HG02588 (cell line): ENCODE data around the gene GPR142.

Source experiments
- ATAC-seq: cut with Tn5 transposase; IDR thresholded peaks from one replicate; pipeline ENCODE4 v1.9.1; 2021; ENCODE audit warnings: mild to moderate bottlenecking, moderate library complexity; ENCODE audit not compliant: unreplicated experiment

GPR142 gene

GRCh38 chr17:74368341-74369081, 1.2 kb downstream of the GPR142 start:
- no peak for ATAC-seq

GRCh38 chr17:74369221-74369620, 1.9 kb downstream of the GPR142 start:
- no peak for ATAC-seq

DNA sequence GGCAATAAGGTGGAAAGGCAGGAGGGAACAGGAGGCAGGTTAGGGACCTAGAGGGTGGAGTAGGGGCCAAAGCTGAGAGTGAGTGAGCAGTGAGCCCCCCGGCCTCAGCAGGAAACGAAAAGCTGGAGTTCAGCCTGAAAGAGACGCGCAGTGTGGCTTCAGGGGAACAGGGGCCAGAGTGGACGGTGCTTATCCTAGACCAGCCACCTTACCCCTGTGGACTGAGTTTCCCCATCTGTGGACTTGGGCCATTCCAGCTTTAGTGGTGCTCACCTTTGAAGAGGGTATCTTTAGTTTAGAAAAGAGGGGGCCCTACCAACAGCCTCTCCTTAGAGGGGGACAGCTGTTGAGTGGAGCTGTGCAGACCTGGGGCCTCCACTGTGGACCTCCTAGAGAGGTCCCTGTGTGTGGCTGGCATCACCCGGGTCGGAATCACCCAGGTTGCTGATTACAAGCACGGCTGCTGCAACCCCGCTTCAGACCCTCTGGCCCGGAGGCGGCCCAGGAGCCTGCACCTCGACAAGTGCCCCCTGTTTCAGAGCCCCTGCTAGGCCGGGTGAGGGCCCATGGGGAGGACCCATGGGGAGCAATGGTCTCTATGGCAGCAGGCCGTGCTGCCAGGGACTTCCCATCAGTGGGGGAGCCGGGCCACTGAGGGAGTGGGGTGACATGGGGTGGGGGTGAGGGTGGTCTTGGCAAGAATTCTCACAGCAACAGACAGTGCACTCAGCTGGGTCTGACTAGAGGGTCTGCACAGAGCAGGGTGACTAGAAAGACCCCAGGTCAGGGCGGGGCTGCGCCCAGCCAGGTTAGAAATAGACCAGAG, 2.6 kb downstream of the GPR142 start:
- ATAC-seq = no peak

DNA sequence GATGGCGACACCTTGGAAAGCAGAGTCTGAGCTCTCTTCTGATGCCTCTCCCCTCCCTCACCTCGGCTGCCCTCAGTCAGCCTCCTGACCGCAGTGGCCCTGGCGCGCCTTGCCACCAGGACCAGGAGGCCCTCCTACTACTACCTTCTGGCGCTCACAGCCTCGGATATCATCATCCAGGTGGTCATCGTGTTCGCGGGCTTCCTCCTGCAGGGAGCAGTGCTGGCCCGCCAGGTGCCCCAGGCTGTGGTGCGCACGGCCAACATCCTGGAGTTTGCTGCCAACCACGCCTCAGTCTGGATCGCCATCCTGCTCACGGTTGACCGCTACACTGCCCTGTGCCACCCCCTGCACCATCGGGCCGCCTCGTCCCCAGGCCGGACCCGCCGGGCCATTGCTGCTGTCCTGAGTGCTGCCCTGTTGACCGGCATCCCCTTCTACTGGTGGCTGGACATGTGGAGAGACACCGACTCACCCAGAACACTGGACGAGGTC, 4.4 kb downstream of the GPR142 start:
- ATAC-seq = no peak

GRCh38 chr17:74372426-74372825, 5.1 kb downstream of the GPR142 start:
- ATAC-seq = no peak

DNA sequence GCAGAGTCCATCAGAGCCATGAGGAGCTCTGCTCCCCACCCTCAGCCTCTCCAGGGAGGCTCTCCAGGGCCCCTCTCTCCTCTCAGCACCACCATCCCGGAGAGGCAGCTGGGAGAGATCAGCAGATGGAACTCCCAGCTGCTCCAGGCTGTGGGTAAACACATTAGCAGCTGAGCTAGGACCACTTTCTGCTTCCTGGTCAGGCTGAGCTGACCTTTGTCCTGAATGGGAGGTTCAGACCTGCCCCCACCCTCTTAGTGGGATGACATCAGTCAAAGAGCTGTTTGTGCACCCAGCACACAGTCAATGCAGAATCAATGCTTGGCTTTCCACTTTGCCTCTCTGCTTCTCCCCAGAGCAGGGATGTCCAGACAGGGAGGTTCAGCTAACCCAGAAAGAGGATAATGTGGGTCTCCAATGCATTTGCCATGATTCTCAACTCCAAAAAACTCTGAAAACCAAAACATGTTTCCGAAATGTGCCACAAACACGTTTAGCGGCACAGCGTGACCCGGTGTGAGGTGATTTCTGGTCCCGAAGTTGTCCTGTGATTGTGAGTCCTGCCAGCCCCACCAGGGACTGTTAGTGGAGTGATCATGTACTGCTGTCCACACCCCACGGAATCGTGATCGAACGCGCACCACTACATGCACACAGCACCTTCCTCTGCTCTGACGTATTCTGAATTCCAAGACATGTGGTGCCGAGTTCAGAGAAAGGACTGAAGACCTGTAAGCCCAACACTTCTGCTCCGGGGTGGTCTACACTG, 6.7 kb downstream of the GPR142 start:
- no peak for ATAC-seq

- ATAC-seq = no peak
Observed at GRCh38 chr17:74374858-74375257, 7.6 kb downstream of the GPR142 start.

- ATAC-seq = peak; percentile 63
Observed at GRCh38 chr17:74379495-74380085, 12.3 kb downstream of the GPR142 start.

DNA sequence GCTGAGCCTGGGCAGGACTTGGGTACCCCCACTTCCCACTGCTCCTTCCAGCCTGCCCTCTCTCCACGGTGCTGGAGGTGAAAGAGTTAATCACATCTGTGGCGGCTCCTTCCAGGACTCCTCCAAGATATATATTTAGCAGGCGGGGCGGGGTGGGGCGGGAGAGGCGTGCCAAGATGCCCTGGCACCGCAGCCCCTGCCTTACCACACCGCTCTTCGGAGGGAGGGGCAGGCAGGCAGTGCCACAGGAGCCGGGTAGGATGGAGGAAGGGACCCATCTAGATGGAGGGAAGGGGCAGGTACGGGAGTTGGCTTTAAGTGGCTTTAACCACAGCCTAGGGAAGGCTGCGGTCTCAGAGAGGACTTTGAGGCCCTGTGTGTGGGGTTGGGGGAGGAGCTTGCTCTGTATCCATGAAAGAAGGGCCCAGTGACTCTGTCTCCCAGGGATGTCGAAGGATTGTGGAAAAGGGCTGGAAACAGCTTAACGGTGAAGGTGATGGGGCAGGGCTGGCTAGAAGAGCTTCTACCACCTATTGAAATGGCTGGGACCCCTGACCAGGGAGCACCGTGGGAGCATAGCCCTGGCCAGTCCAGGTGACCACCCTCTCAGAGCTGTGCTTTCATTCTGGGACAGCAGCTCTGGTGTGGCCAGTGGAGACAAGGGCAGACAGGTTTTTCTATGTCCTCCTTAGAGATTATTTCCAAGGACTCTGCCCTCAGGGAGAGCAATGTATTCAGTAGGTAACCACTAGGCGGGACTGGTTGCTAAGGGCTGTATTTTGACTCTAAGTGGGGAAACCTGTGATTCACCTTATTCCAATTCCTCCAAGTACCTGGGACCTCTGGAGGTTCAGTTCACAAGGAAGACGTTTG, 13.0 kb downstream of the GPR142 start:
- no peak for ATAC-seq

DNA sequence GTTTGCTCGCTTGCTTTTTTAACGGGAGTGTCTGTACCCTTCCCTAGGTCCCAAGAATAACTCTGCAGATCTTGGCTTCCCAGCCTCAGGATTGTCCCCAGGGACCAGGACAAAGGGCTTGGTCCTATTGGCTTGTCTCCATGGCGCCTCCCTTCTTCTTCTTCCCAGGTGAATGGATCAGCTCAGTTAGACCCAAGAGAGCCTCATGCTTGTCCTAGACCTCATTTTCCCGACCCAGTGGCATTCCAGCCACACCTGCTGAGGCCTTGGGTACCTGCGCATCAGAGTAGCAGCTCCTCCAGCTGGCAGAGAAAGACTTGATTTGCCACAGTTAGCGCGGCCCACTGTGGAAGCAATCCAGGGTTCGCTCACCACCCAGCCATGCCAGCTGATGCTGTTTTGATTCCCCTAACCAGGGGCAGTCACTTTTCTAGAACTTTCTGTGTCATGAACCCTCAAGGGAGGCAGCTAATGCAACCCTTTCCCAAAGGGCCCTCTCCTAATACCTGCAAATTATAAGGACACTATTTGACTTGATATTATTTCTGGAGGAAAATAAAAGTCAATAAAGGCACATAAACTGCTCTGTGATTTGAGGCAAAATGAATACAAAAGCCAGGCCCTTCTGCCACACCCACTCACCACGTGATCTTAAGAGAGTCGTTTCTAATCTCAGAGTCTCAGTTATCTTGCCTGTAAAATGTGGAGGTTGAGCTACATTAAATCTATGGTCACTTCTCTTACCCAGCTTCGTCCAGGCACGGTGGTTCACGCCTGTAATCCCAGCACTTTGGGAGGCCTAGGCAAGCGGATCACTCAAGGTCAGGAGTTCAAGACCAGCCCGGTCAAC, 13.9 kb downstream of the GPR142 start:
- no peak for ATAC-seq

DNA sequence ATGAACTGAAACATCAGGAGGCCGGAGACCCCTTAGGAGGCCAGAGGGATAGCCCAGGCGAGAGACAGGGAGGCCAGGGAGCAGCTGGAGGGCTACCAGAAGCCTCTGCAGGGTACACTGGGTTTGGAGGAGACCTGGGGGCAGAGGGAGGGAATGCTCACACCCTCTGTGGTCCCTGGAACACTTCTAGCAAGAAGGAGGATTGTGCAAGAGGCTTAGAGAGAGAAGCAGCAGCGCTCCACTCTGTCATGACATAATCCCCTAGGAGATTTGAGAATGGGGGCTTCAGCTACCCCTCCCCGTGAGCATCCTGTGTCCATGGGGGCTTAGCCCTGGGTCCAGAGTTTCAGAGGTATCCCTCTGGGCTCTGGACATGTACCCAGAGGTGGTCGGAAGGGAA, 15.8 kb downstream of the GPR142 start:
- ATAC-seq = no peak

- no peak for ATAC-seq
Observed at GRCh38 chr17:74385201-74385600, 17.9 kb downstream of the GPR142 start.

- no peak for ATAC-seq
Observed at GRCh38 chr17:74386386-74386785, 19.1 kb downstream of the GPR142 start.

DNA sequence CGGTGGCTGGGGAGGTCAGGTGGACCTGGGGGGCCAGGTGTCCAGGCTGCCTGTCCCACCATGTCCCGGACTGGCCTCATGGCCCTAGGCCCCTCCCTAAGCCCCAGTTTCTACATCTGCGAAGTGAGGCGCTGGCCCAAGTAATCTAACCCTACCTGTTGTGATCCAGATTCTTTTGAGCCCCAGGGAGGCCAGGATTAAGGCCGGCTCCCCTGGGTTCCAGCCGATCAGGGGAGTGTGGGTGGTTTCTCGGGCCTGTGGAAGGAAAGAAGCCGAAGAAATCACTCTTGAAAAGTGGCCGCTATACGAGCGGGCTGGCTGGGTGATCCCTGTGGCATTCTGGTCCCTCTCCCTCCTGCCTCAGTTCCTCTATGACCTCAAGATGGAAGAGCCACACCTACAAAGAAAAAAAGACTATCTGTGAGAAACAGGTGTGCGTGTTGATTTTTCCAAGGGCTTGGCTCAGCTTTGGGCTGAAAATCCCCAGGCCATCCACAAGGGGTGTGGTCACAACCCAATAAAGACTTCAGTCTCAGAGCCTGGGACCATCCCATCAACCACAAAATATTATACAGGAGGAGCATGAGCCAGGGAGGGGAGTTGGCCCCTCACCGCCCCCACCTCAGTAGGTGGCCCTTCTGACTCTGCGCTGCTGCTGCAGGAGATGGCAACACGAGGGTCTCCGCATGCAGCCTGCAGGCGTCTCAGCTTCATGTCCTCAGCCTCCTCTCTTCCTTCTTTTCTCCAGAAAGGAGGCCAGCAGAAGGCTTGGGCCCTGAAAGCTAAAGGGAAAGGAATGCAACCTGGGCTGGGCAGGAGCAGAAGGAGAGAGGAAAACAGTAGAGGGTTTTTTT, 20.3 kb downstream of the GPR142 start:
- no peak for ATAC-seq

- ATAC-seq = no peak
Observed at GRCh38 chr17:74389084-74389753, 21.9 kb downstream of the GPR142 start.

GRCh38 chr17:74389937-74390679, 22.8 kb downstream of the GPR142 start:
- ATAC-seq = no peak
